HepG2 (cell line): ENCODE results near the gene BABAM1. TPM values are rescaled to one million over a fixed set of nuclear protein-coding genes. Genes with fewer than 3 reads are reported as not detected.

Experiments used
- ATAC-seq: fragments of 200-7000 bp; cut with Tn5 transposase; 3 replicates; pipeline ENCODE4 v1.9.1; 2020; ENCODE audit warnings: mild to moderate bottlenecking, moderate library complexity
- BruUV-seq: library from RNA; stranded (reverse); fragments of 400-500 nt; replicated peaks from 2 replicates; lab custom pipeline; 2021; lab: Mats Ljungman, UMichigan
- CTCF ChIA-PET: fragments of 300-600 bp; formaldehyde crosslinking; extraction: SDS; loops from one replicate; lab custom pipeline; 2021; ENCODE audit warnings: low total read pairs, inconsistent platforms, low intra/inter-chr PET ratio; lab: Yijun Ruan, JAX
- POLR2A ChIA-PET: fragments of 350-600 bp; sonication (Branson Sonifier 250); formaldehyde crosslinking; loops from one replicate; lab custom pipeline; 2020; ENCODE audit warnings: antibody characterized with exemption, inconsistent platforms; lab: Yijun Ruan, JAX
- DNase-seq: peaks from one replicate; pipeline ENCODE4 v3.0.0-alpha.2; 2015; ENCODE audit warnings: low spot score
- FAIRE-seq: peaks from 3 replicates; lab custom pipeline; 2011; peaks lifted over from hg19 to GRCh38; lab: Jason Lieb, UNC
- H2AFZ ChIP-seq: one replicate; pipeline ENCODE4 v1.6.1; 2011; ENCODE audit warnings: low read length, inconsistent platforms
- H3K27ac ChIP-seq: fragments of 300-600 bp; 3 replicates; pipeline ENCODE4 v1.8.0; 2011; ENCODE audit warnings: mixed run types, mild to moderate bottlenecking, mixed read lengths, low read length, inconsistent platforms; ENCODE audit not compliant: insufficient read depth; ENCODE audit errors: extremely low read length
- H3K27me3 ChIP-seq, 2 experiments: fragments of 200-600 bp in 1 of 2; 2 replicates in 1 of 2; 3 replicates in 1 of 2; pipeline versions ENCODE4 v1.6.0 to v1.8.0; 2011; ENCODE audit warnings: low read length in 2 of 2, mild to moderate bottlenecking in 2 of 2, moderate library complexity in 2 of 2, inconsistent platforms in 1 of 2; ENCODE audit not compliant: insufficient read depth in 2 of 2, control insufficient read depth in 1 of 2
- H3K36me3 ChIP-seq, 2 experiments: fragments of 200-600 bp in 1 of 2; replicated peaks in 1 of 2; 2 replicates in 1 of 2; 3 replicates in 1 of 2; pipeline versions ENCODE4 v1.5.1 to v1.8.0; 2011; ENCODE audit warnings: low read length in 2 of 2, inconsistent platforms in 1 of 2; ENCODE audit not compliant: insufficient read depth in 2 of 2, control insufficient read depth in 1 of 2
- H3K4me1 ChIP-seq: 2 replicates; pipeline ENCODE4 v1.5.1; 2012; ENCODE audit warnings: low read length, inconsistent platforms; ENCODE audit not compliant: insufficient read depth
- H3K4me2 ChIP-seq: 2 replicates; pipeline ENCODE4 v1.6.0; 2011; ENCODE audit warnings: low read depth, low read length, inconsistent platforms
- H3K4me3 ChIP-seq, 3 experiments: fragments of 200-600 bp in 1 of 3; sonication (generic), shearing (Covaris generic) in 1 of 3; replicated peaks in 1 of 3; 2 replicates each; pipeline ENCODE4 v1.5.1; 2011 to 2016; ENCODE audit warnings: low read length in 3 of 3, inconsistent platforms in 2 of 3, low read depth in 2 of 3, mild to moderate bottlenecking in 2 of 3, control low read depth in 1 of 3, mixed read lengths in 1 of 3; ENCODE audit not compliant: insufficient read depth in 1 of 3
- H3K79me2 ChIP-seq: one replicate; pipeline ENCODE4 v1.6.1; 2011; ENCODE audit warnings: low read length, inconsistent platforms; ENCODE audit not compliant: insufficient read depth
- H3K9ac ChIP-seq: 2 replicates; pipeline ENCODE4 v1.6.0; 2011; ENCODE audit warnings: mild to moderate bottlenecking, low read depth, low read length, inconsistent platforms; ENCODE audit not compliant: insufficient read depth
- H3K9me3 ChIP-seq: 2 replicates; pipeline ENCODE4 v1.5.1; 2012; ENCODE audit warnings: mild to moderate bottlenecking, low read length
- H4K20me1 ChIP-seq: 2 replicates; pipeline ENCODE4 v1.6.0; 2011; ENCODE audit warnings: inconsistent platforms, mild to moderate bottlenecking, low read length, moderate library complexity; ENCODE audit not compliant: insufficient read depth
- CREM ChIP-seq, 2 experiments: sonication (generic) in 1 of 2; formaldehyde crosslinking in 1 of 2; IDR thresholded peaks; 2 replicates each; pipeline versions ENCODE4 v1.4.0 to v1.6.1; 2016 to 2020; ENCODE audit warnings: antibody characterized with exemption in 1 of 2, mild to moderate bottlenecking in 1 of 2, missing genetic modification reagents in 1 of 2
- MED8 ChIP-seq: sonication (generic); formaldehyde crosslinking; IDR thresholded peaks from 2 replicates; pipeline ENCODE4 v1.8.1; 2023; ENCODE audit warnings: mild to moderate bottlenecking, missing genetic modification reagents; ENCODE audit not compliant: insufficient replicate concordance
- SALL2 ChIP-seq: sonication (generic); formaldehyde crosslinking; IDR thresholded peaks from 2 replicates; pipeline ENCODE4 v1.8.1; 2023; ENCODE audit warnings: mild to moderate bottlenecking, missing genetic modification reagents, inconsistent platforms
- SAP130 ChIP-seq: IDR thresholded peaks from 2 replicates; pipeline ENCODE4 v1.6.1; 2016; ENCODE audit warnings: low read depth
- SP140L ChIP-seq: sonication (generic); formaldehyde crosslinking; IDR thresholded peaks from 2 replicates; pipeline ENCODE4 v1.4.0; 2020; ENCODE audit warnings: missing genetic modification reagents, borderline replicate concordance
- ZFAT ChIP-seq: sonication (generic); formaldehyde crosslinking; conservative IDR thresholded peaks from 2 replicates; pipeline ENCODE4 v1.8.1; 2023; ENCODE audit warnings: missing genetic modification reagents, inconsistent platforms
- ZNF251 ChIP-seq: sonication (generic); formaldehyde crosslinking; IDR thresholded peaks from 2 replicates; pipeline ENCODE4 v1.9.0; 2021; ENCODE audit warnings: mild to moderate bottlenecking, missing genetic modification reagents
- ZNF660 ChIP-seq: sonication (generic); formaldehyde crosslinking; IDR thresholded peaks from 2 replicates; pipeline ENCODE4 v1.5.1; 2020; ENCODE audit warnings: mild to moderate bottlenecking, low read depth, missing genetic modification reagents, borderline replicate concordance
- ZNF761 ChIP-seq: sonication (generic); formaldehyde crosslinking; conservative IDR thresholded peaks from 2 replicates; pipeline ENCODE4 v1.4.0; 2020; ENCODE audit warnings: mild to moderate bottlenecking, missing genetic modification reagents
- ZNF773 ChIP-seq: sonication (generic); formaldehyde crosslinking; IDR thresholded peaks from 2 replicates; pipeline ENCODE4 v1.4.0; 2020; ENCODE audit warnings: missing genetic modification reagents, borderline replicate concordance
- ZNF850 ChIP-seq: sonication (generic); formaldehyde crosslinking; conservative IDR thresholded peaks from 2 replicates; pipeline ENCODE4 v1.9.0; 2021; ENCODE audit warnings: mild to moderate bottlenecking, missing genetic modification reagents
- WGBS: methylation state at CpG from one replicate; pipeline ENCODE4 v1.1.6; 2017; ENCODE audit warnings: low lambda C conversion rate; 5-methylcytosine and 5-hydroxymethylcytosine counted together
- in situ Hi-C: cut with HindIII; loops from 2 replicates; pipeline ENCODE4 v1.10.0; 2017; ENCODE audit warnings: low pct_unique_long_range_greater_than_20kb; ENCODE audit not compliant: extremely low pct_ligation_motif_present
- intact Hi-C: fragments of 100-400 bp; cut with micrococcal nuclease; formaldehyde crosslinking; loops from one replicate; pipeline ENCODE4 v1.10.0; 2022; ENCODE audit not compliant: unreplicated experiment
- polyA plus RNA-seq, 8 experiments: library from polyadenylated mRNA; depleted of rRNA in 3 of 8; stranded (reverse) in 7 of 8; unstranded in 1 of 8; fragments of >200 nt; fragmentation: Illumina TruSeq in 4 of 8; extraction: Trizol in 4 of 8; gene quantifications; 2 replicates each; pipeline versions ENCODE4 v1.2.1 to v1.2.3, GENCODE V29; 2011 to 2016; ENCODE audit warnings: low read depth in 4 of 8, missing spikeins in 1 of 8, mixed read lengths in 1 of 8; ENCODE audit not compliant: insufficient read depth in 1 of 8
- total RNA-seq, 5 experiments: library from RNA; depleted of rRNA; stranded (reverse); fragments of >200 nt; fragmentation: Illumina TruSeq; extraction: Trizol; gene quantifications; 2 replicates each; pipeline ENCODE4 v1.2.3, GENCODE V29; 2016; ENCODE audit warnings: low read depth in 1 of 5
- TF ChIP-seq, protein P1 (sequence below), 2 experiments: fragments of 450-650 bp in 1 of 2; sonication (generic) in 1 of 2; formaldehyde crosslinking; IDR thresholded peaks; 2 replicates each; pipeline versions ENCODE4 v1.5.0 to v1.8.0; 2020 to 2022; ENCODE audit warnings: mild to moderate bottlenecking in 1 of 2, missing genetic modification reagents in 1 of 2
- TF ChIP-seq, protein P2 (sequence below): sonication (generic); formaldehyde crosslinking; IDR thresholded peaks from 2 replicates; pipeline ENCODE4 v1.5.1; 2020; ENCODE audit warnings: mild to moderate bottlenecking, missing genetic modification reagents, moderate library complexity
- TF ChIP-seq, protein P3 (sequence below): sonication (generic); formaldehyde crosslinking; IDR thresholded peaks from 2 replicates; pipeline ENCODE4 v1.5.0; 2020; ENCODE audit warnings: missing genetic modification reagents
- TF ChIP-seq, protein P4 (sequence below): sonication (generic); formaldehyde crosslinking; IDR thresholded peaks from 2 replicates; pipeline ENCODE4 v1.4.0; 2020; ENCODE audit warnings: missing genetic modification reagents
- TF ChIP-seq, protein P5 (sequence below): sonication (generic); formaldehyde crosslinking; IDR thresholded peaks from 2 replicates; pipeline ENCODE4 v1.4.0; 2020; ENCODE audit warnings: missing genetic modification reagents

BABAM1 gene
- total and polyA plus RNA-seq, 2 of the 13 experiments (the other 11 are each of a cell fraction or from before 2014, with no cell fraction given), result 70.0 to 82.0 TPM

DNA sequence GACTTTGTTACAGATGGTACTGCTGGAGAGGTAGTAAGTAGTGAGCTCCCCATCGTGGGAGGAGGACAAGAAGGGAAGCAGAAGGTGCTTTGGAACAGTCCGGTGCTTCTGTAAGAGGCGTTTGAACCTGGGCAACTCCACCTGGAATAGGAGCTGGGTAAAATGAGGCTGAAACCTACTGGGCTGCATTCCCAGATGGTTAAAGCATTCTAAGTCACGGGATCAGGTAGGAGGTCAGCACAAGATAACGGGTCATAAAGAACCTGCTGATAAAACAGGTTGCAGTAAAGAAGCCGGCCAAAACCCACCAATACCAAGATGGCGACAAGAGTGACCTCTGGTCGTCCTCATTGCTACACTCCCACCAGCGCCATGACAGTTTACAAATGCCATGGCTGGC, 19.5 kb downstream of the BABAM1 start:
- Histone ChIP-seq H3K27me3 (no peaks in the 10 kb centered on the region), H3K4me3 (no peak overlapping the region), H4K20me1 (no peaks in the 10 kb centered on the region), H3K4me1 (0 out of 2 replicates have a peak, but pooled peaks cover 6% of the 10 kb centered on the region), H3K27ac (no peak overlapping the region), H3K4me2 (no peak overlapping the region), H3K79me2 (no peaks in the 10 kb centered on the region), H2AFZ (no peak overlapping the region), H3K36me3 (no peaks in the 10 kb centered on the region), H3K9ac (no peak overlapping the region), H3K9me3 (no peaks in the 10 kb centered on the region)
- no TSS peak for BruUV-seq
- 78% methylated on average over 9 of the region's 9 CpGs for WGBS
- no peak for ATAC-seq
- ChIA-PET POLR2A (interaction anchor here (1.4 kb wide), 1 partner anchor 20 kb away, joined by 4 read pairs; the partner anchor contains the start of gene BABAM1), CTCF (no interaction called here)
- in situ Hi-C loops (no loop called here), intact Hi-C loops (no loop called here)
- DNase-seq, result no peak
- FAIRE-seq, result no peak
- TF ChIP-seq, protein P1, sequence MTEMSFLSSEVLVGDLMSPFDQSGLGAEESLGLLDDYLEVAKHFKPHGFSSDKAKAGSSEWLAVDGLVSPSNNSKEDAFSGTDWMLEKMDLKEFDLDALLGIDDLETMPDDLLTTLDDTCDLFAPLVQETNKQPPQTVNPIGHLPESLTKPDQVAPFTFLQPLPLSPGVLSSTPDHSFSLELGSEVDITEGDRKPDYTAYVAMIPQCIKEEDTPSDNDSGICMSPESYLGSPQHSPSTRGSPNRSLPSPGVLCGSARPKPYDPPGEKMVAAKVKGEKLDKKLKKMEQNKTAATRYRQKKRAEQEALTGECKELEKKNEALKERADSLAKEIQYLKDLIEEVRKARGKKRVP (CRISPR knock-in tag; IDR thresholded peaks at IDR 0.05), result no peak
- TF ChIP-seq, protein P2, sequence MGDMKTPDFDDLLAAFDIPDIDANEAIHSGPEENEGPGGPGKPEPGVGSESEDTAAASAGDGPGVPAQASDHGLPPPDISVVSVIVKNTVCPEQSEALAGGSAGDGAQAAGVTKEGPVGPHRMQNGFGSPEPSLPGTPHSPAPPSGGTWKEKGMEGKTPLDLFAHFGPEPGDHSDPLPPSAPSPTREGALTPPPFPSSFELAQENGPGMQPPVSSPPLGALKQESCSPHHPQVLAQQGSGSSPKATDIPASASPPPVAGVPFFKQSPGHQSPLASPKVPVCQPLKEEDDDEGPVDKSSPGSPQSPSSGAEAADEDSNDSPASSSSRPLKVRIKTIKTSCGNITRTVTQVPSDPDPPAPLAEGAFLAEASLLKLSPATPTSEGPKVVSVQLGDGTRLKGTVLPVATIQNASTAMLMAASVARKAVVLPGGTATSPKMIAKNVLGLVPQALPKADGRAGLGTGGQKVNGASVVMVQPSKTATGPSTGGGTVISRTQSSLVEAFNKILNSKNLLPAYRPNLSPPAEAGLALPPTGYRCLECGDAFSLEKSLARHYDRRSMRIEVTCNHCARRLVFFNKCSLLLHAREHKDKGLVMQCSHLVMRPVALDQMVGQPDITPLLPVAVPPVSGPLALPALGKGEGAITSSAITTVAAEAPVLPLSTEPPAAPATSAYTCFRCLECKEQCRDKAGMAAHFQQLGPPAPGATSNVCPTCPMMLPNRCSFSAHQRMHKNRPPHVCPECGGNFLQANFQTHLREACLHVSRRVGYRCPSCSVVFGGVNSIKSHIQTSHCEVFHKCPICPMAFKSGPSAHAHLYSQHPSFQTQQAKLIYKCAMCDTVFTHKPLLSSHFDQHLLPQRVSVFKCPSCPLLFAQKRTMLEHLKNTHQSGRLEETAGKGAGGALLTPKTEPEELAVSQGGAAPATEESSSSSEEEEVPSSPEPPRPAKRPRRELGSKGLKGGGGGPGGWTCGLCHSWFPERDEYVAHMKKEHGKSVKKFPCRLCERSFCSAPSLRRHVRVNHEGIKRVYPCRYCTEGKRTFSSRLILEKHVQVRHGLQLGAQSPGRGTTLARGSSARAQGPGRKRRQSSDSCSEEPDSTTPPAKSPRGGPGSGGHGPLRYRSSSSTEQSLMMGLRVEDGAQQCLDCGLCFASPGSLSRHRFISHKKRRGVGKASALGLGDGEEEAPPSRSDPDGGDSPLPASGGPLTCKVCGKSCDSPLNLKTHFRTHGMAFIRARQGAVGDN, result no peak
- TF ChIP-seq, protein P3, sequence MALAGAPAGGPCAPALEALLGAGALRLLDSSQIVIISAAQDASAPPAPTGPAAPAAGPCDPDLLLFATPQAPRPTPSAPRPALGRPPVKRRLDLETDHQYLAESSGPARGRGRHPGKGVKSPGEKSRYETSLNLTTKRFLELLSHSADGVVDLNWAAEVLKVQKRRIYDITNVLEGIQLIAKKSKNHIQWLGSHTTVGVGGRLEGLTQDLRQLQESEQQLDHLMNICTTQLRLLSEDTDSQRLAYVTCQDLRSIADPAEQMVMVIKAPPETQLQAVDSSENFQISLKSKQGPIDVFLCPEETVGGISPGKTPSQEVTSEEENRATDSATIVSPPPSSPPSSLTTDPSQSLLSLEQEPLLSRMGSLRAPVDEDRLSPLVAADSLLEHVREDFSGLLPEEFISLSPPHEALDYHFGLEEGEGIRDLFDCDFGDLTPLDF (CRISPR knock-in tag), result no peak
- TF ChIP-seq SAP130 (CRISPR knock-in tag) (no peak), ZNF660 (CRISPR knock-in tag) (no peak), MED8 (CRISPR knock-in tag) (no peak), ZNF850 (CRISPR knock-in tag) (no peak), SALL2 (CRISPR knock-in tag) (no peak), CREM (IDR thresholded peaks at IDR 0.05) (no peak), CREM (CRISPR knock-in tag; IDR thresholded peaks at IDR 0.05) (no peak), ZFAT (CRISPR knock-in tag) (no peak), ZNF251 (CRISPR knock-in tag) (no peak), ZNF761 (no peak), SP140L (CRISPR knock-in tag) (no peak), ZNF773 (CRISPR knock-in tag) (no peak)
- TF ChIP-seq, protein P4, sequence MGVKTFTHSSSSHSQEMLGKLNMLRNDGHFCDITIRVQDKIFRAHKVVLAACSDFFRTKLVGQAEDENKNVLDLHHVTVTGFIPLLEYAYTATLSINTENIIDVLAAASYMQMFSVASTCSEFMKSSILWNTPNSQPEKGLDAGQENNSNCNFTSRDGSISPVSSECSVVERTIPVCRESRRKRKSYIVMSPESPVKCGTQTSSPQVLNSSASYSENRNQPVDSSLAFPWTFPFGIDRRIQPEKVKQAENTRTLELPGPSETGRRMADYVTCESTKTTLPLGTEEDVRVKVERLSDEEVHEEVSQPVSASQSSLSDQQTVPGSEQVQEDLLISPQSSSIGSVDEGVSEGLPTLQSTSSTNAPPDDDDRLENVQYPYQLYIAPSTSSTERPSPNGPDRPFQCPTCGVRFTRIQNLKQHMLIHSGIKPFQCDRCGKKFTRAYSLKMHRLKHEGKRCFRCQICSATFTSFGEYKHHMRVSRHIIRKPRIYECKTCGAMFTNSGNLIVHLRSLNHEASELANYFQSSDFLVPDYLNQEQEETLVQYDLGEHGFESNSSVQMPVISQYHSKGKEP, result no peak
- TF ChIP-seq, protein P5, sequence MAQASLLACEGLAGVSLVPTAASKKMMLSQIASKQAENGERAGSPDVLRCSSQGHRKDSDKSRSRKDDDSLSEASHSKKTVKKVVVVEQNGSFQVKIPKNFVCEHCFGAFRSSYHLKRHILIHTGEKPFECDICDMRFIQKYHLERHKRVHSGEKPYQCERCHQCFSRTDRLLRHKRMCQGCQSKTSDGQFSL, result no peak
